Measurements from ENCODE around the gene PALMD. TPM values are rescaled to one million over a fixed set of nuclear protein-coding genes. Genes with fewer than 3 reads are reported as not detected.

The PALMD gene
- total and polyA plus RNA-seq, 2 of the 8 experiments (the other 6 are each of a cell fraction or from before 2014, with no cell fraction given): not detected

DNA sequence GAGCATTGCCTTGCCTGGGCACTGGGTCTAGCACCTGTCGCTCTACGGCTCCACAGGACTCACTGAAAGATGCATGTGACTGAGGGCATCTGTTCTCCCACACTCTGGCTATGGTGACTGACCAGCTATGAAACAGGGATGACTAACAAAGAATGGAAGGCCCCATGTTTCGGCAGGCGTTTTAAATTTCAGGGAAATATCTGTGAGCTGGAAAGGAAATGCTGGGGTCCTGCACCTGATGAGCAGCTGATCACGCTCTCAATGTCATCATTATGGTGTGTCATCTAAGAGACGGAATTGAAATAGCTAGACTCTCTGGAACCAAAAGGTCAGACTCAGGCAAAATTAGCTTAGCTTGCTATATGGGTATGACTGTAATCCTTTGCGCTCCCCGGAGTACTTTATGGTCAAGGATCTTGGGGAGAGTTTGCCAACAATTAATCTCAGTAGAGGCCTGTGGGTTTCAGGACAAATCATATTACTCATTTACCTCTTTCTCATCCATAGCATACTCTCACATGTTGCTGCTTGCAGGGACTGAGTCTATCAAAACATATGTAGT, 24.5 kb upstream of the PALMD start:
- H4K20me1 ChIP-seq (replicated peaks in 1 of 2; ENCODE audit: control insufficient read depth in 1 of 2, insufficient read depth in 2 of 2, low read length in 2 of 2): no peaks in the 10 kb centered on the region
- no peak overlapping the region for H3K4me3 ChIP-seq (ENCODE audit: extremely low read depth in 1 of 4, insufficient read depth in 2 of 4, low read depth in 3 of 4, low read length in 4 of 4)
- no peaks in the 10 kb centered on the region for H3K4me1 ChIP-seq (replicated peaks in 1 of 4; ENCODE audit: control insufficient read depth in 3 of 4, insufficient read depth in 4 of 4, low read length in 3 of 4)
- H3K9me3 ChIP-seq (ENCODE audit: insufficient read depth in 2 of 2, low read depth in 1 of 2, low read length in 1 of 2): no peaks in the 10 kb centered on the region
- H2BK15ac ChIP-seq (ENCODE audit: low read length): no peak overlapping the region
- 91% methylated on average over 8 of the region's 8 CpGs; no CpG with 5 or more reads in 1 of the 2 experiments for WGBS, 2 experiments (ENCODE audit: extremely low coverage in 1 of 2, insufficient coverage in 1 of 2, insufficient read length in 1 of 2, insufficient replicate concordance in 2 of 2, low coverage in 1 of 2, low lambda C conversion rate in 2 of 2, missing lambda C conversion rate in 1 of 2)
- H3K18ac ChIP-seq (ENCODE audit: extremely low read depth, low read length): no peak overlapping the region
- FAIRE-seq (no peak), DNase-seq (ENCODE audit: low read depth in 1 of 2, low spot score in 2 of 2) (no peak)
- H4K8ac ChIP-seq (ENCODE audit: extremely low read depth, insufficient read depth, low read length): no peak overlapping the region
- ChIA-PET POLR2A (ENCODE audit: partially characterized antibody) (no interaction called here), CTCF (ENCODE audit: partially characterized antibody) (no interaction called here)
- no peak overlapping the region for H3K9ac ChIP-seq (replicated peaks in 1 of 4; ENCODE audit: extremely low read depth in 1 of 4, low read depth in 3 of 4, low read length in 3 of 4)
- no peak overlapping the region for H2BK120ac ChIP-seq (replicated peaks; ENCODE audit: low read depth, low read length)
- no peaks in the 10 kb centered on the region for H3K79me2 ChIP-seq (ENCODE audit: control insufficient read depth in 1 of 2, insufficient read depth in 2 of 2, low read length in 2 of 2)
- H3K4ac ChIP-seq (replicated peaks; ENCODE audit: insufficient read length, low read depth, low read length): no peak overlapping the region
- H2AFZ ChIP-seq (ENCODE audit: low read length): no peak overlapping the region; the same call in 1 of the 2 replicates
- H3K14ac ChIP-seq (ENCODE audit: insufficient read length): no peak overlapping the region
- no peak overlapping the region for H4K5ac ChIP-seq (ENCODE audit: insufficient read length, low read depth, low read length)
- no peak overlapping the region for H3K27ac ChIP-seq (ENCODE audit: low read depth, low read length)
- no peak overlapping the region for H4K91ac ChIP-seq (replicated peaks; ENCODE audit: insufficient read length, low read length)
- no peaks in the 10 kb centered on the region for H3K23me2 ChIP-seq (ENCODE audit: low read depth, low read length)
- no peak overlapping the region for H2BK20ac ChIP-seq (ENCODE audit: low read length)
- no peaks in the 10 kb centered on the region for H3K27me3 ChIP-seq (replicated peaks in 1 of 4; ENCODE audit: control insufficient read depth in 3 of 4, extremely low read depth in 1 of 4, insufficient read depth in 3 of 4, low read length in 3 of 4)
- H2AK5ac ChIP-seq (ENCODE audit: low read depth, low read length): no peak overlapping the region
- no peak overlapping the region for H3K4me2 ChIP-seq (ENCODE audit: insufficient read depth in 1 of 2, low read depth in 2 of 2, low read length in 2 of 2)
- no peak overlapping the region for H3K56ac ChIP-seq (replicated peaks; ENCODE audit: insufficient read length, low read depth, low read length)
- H3K23ac ChIP-seq (ENCODE audit: insufficient read length): no peak overlapping the region
- no peaks in the 10 kb centered on the region for H3K36me3 ChIP-seq (ENCODE audit: control insufficient read depth in 2 of 4, insufficient read depth in 4 of 4, low read length in 3 of 4)
- no peaks in the 10 kb centered on the region for H3K79me1 ChIP-seq (ENCODE audit: low read depth, low read length)
- H2BK12ac ChIP-seq (ENCODE audit: low read depth, low read length): no peak overlapping the region
- no peak overlapping the region for H2BK5ac ChIP-seq (ENCODE audit: low read depth, low read length)
- TF ChIP-seq BCL11A (IDR thresholded peaks at IDR 0.05; ENCODE audit: low read depth in 2 of 2, low read length in 2 of 2) (no peak), BRCA1 (IDR thresholded peaks at IDR 0.05; ENCODE audit: low read depth, low read length) (no peak), JUN (IDR thresholded peaks at IDR 0.05; ENCODE audit: low read depth, low read length) (no peak), RXRA (IDR thresholded peaks at IDR 0.05; ENCODE audit: insufficient read depth, low read depth, low read length) (no peak), HDAC2 (IDR thresholded peaks at IDR 0.05; ENCODE audit: borderline replicate concordance in 1 of 2, low read depth in 2 of 2, low read length in 2 of 2) (no peak), FOSL1 (IDR thresholded peaks at IDR 0.05; ENCODE audit: insufficient read depth, low read depth, low read length) (no peak), NRF1 (IDR thresholded peaks at IDR 0.05; ENCODE audit: low read depth, low read length) (no peak), EGR1 (IDR thresholded peaks at IDR 0.05; ENCODE audit: borderline replicate concordance, low read depth, low read length) (no peak), HDAC6 (IDR thresholded peaks at IDR 0.05; ENCODE audit: low read depth, low read length) (no peak), NANOG (IDR thresholded peaks at IDR 0.05; ENCODE audit: insufficient read depth, low read depth, low read length, poor library complexity, severe bottlenecking) (no peak), TEAD4 (IDR thresholded peaks at IDR 0.05; ENCODE audit: low read depth, low read length) (no peak), SP4 (IDR thresholded peaks at IDR 0.05; ENCODE audit: low read length) (no peak), EP300 (IDR thresholded peaks at IDR 0.05; ENCODE audit: borderline replicate concordance in 1 of 2, low read depth in 2 of 2, low read length in 2 of 2) (no peak), SIRT6 (IDR thresholded peaks at IDR 0.05; ENCODE audit: low read length) (no peak)
